Spleen (tissue), 7 donors: ENCODE results near the gene ZSCAN5A.

Source experiments
- CTCF ChIP-seq, 11 experiments: fragments of 200-600 bp in 7 of 11; fragments of 450-650 bp in 4 of 11; sonication (generic) in 4 of 11; IDR thresholded peaks in 8 of 11; conservative IDR thresholded peaks in 3 of 11; 1 replicate in 7 of 11; 2 replicates in 4 of 11; pipeline versions ENCODE4 v1.4.0 to v1.8.0; 2016 to 2021; ENCODE audit warnings: antibody characterized with exemption in 11 of 11, inconsistent platforms in 4 of 11, mild to moderate bottlenecking in 1 of 11
- POLR2A ChIP-seq, 3 donors: fragments of 450-650 bp; IDR thresholded peaks; one replicate each; pipeline ENCODE4 v1.5.1; 2017; ENCODE audit warnings: antibody characterized with exemption in 3 of 3, mild to moderate bottlenecking in 1 of 3
- donor health status: DM: no; HTN: no; CAD: no; lungs with moderate emphysema.
- donor health status: DM: no; HTN: no; CAD: no.
- donor health status: DM: no; HTN: no; CAD: no.

- TF ChIP-seq POLR2A (IDR thresholded peaks at IDR 0.05) (no peak), CTCF (IDR thresholded peaks at IDR 0.05 in 8 of 11, conservative IDR thresholded peaks at IDR 0.05 in 3 of 11) (no peak)
Observed at GRCh38 chr19:56291867-56292266, 22.8 kb downstream of the ZSCAN5A start.
